Skin of body (tissue), 2 donors: ENCODE measurements around the gene PIK3R4. TPM values are rescaled to one million over a fixed set of nuclear protein-coding genes. Genes with fewer than 3 reads are reported as not detected.

Source experiments
- DNase-seq: peaks from one replicate; lab custom pipeline; 2025; lab: John Stamatoyannopoulos, UW
- total RNA-seq: library from RNA; depleted of rRNA; stranded (reverse); fragments of >200 nt; gene quantifications from one replicate; pipeline ENCODE4 v1.2.3, GENCODE V29; 2014

The PIK3R4 gene
- total RNA-seq, 1 donor from 2014 or later = 30.2 TPM

DNA sequence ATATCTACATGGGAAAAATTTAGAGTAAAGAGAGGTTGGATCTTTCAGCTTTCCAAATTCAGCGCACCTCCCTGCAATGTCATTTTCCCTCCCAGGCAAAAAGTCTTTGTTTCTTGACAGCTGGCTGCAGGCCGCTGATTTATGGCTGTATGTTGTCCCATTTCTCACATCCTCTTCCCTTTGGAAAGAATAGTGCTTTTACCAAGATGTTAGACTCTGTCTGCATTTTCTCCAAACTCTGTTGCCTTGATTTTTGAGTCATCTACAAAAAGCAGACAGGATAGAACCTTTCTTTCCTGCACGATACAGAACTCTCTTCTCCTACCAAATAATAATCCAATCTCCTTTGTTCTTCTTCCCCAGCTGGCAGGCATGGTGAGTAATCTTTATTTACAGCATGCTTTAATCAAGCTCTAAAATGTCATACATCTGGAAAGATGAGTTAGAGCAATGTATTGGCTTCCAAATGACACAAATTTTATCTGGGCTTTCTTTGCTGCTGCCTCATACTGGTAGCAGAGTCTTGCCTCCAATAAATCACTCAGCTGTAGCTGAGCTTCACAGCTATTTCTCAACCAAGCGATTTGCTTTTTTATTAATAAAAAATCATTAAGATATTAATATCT, 101.9 kb downstream of the PIK3R4 start:
- peak; percentile 81 for DNase-seq

DNA sequence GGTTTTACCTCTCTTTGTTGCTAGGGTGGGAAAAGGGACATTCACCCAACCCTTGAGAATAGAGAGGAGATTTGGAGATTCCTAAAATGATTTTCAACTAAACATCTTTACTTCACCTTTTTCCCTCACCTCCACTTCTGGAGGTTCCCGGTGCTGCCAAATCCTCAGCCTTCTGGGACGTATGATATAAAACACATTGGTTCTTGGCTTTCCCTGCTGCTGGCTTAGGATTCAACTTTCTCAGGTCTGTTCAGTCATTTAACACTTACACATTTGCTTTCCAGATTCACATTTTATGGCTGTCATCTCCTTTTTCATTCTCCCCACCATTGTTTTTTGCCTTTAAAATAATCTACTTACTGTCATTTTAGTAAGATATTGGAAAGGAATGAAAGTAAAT, 106.6 kb downstream of the PIK3R4 start:
- DNase-seq = peak; percentile 41

DNA sequence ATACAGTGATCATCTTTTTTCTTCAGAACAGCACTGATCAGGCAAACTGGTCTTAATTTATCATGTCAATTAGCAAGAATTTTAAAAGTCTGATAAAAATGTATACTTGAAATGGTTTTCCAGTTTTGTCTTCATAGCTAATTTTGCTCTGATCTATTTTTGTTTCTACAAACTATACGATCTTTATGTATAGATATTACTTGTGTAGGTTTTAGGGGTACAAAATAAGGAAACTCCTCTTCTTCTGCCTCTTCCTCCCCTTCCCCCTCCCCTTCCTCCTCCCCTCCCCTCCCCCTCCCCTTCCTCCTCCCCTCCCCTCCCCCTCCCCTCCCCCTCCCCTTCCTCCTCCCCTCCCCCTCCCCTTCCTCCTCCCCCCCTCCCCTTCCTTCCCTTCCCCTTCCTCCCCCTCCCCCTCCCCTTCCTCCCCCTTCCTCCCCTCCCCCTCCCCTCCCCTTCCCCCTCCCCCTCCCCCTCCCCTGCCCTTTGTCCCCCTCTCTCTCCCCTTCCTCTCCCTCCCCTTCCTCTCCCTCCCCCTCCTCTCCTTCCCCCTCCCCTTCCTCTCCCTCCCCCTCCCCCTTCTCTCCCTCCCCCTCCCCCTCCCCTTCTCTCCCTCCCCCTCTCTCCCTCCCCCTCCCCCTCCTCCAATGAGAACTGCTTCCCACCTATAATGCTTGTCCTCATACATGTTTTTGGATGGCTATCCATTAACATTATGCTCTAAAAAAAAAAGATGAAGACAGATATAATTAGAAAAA, 110.0 kb downstream of the PIK3R4 start:
- no peak for DNase-seq

DNA sequence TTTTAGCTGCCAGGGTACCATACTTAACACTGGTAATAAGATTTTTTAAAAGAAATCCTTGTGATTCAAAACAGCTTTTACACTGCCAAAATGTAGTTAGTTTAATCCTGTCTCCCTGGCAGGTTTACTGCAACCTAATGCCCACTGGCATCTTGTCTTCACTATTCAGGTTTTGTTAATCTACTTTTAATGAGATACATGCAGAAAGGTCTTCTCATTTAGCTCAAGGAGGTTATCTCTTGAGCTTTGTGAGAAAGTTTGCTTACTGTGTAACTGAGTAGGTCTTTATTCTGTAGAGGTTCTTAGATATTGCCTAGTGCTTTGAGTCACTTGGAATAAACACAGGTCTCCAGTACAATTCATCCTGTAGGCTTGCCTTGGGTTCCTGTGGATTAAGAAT, 110.7 kb downstream of the PIK3R4 start:
- DNase-seq = no peak

DNA sequence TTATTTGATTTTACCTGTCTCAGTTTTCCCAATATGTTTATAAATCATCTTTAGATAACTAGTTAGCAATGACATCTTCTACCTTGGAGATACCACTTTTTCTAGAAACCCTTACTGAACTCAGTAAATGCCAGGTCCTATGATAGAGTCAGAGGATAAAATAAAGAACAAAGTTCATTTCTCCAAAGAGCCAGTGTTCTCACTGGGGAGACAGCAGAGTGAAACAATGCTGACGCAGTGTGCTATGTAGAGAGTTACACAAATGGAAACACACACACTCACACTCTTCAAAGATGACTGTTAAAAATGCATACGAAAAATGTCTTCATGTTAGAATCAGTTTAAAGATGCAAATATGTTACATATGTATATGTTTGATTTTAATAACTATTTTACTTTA, 111.3 kb downstream of the PIK3R4 start:
- no peak for DNase-seq

Other genes with a start within 250 kb of the PIK3R4 start
- gene COL6A6, start 229.7 kb downstream of the PIK3R4 start, total RNA-seq = 38.9 TPM
- 104 TPM for gene ATP2C1, start 147.3 kb upstream of the PIK3R4 start, total RNA-seq